DND-41 (cell line): Measurements from ENCODE around the gene AUH.
"Not testable (repeated sequence)": the region's sequence is repeated elsewhere in the genome, so short reads cannot be mapped to it uniquely, and the experiment has no call there.

Experiments used
- EZH2 ChIP-seq: IDR thresholded peaks from 3 replicates; pipeline ENCODE4 v1.6.1; 2012; ENCODE audit warnings: borderline replicate concordance, low read depth, mild to moderate bottlenecking, moderate library complexity, low read length, inconsistent platforms; ENCODE audit not compliant: severe bottlenecking
- TF ChIP-seq, protein P1 (sequence below): IDR thresholded peaks from 2 replicates; pipeline ENCODE4 v1.5.1; 2012; ENCODE audit warnings: borderline replicate concordance, low read length, moderate library complexity, mild to moderate bottlenecking; ENCODE audit not compliant: poor library complexity, severe bottlenecking; ENCODE audit errors: extremely low read depth

DNA sequence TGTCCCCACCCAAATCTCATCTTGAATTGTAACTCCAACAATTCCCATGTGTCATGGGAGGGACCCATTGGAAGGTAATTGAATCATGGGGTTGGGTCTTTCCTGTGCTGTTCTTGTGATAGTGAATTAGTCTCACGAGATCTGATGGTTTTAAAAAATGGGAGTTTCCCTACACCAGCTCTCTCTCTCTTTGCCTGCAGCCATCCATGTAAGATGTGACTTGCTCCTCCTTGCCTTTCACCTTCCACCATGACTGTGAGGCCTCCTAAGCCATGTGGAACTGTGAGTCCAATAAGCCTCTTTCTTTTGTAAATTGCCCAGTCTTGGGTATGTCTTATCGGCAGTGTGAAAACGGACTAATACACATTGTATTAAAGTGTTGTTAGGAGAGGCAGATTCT lies 16.3 kb upstream of the AUH start:
- TF ChIP-seq, protein P1, sequence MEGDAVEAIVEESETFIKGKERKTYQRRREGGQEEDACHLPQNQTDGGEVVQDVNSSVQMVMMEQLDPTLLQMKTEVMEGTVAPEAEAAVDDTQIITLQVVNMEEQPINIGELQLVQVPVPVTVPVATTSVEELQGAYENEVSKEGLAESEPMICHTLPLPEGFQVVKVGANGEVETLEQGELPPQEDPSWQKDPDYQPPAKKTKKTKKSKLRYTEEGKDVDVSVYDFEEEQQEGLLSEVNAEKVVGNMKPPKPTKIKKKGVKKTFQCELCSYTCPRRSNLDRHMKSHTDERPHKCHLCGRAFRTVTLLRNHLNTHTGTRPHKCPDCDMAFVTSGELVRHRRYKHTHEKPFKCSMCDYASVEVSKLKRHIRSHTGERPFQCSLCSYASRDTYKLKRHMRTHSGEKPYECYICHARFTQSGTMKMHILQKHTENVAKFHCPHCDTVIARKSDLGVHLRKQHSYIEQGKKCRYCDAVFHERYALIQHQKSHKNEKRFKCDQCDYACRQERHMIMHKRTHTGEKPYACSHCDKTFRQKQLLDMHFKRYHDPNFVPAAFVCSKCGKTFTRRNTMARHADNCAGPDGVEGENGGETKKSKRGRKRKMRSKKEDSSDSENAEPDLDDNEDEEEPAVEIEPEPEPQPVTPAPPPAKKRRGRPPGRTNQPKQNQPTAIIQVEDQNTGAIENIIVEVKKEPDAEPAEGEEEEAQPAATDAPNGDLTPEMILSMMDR = not testable (repeated sequence)
- TF ChIP-seq EZH2 = not testable (repeated sequence)
